Liver (tissue), 9 donors: ENCODE measurements around the gene MRPS18A. TPM values are rescaled to one million over a fixed set of nuclear protein-coding genes. Genes with fewer than 3 reads are reported as not detected.

ENCODE experiments used
- DNase-seq: peaks from one replicate; pipeline ENCODE4 v3.0.0-alpha.2; 2017; ENCODE audit warnings: low spot score
- H3K27ac ChIP-seq, 2 donors: one replicate each; pipeline ENCODE4 v1.7.0; 2013; ENCODE audit warnings: inconsistent platforms in 2 of 2, low read length in 2 of 2, control low read depth in 1 of 2, low read depth in 1 of 2, mild to moderate bottlenecking in 1 of 2
- H3K27me3 ChIP-seq, 4 donors: one replicate each; pipeline versions ENCODE4 v1.6.1 to v1.7.0; 2013; ENCODE audit warnings: low read length in 3 of 4, inconsistent platforms in 1 of 4, mild to moderate bottlenecking in 1 of 4, moderate library complexity in 1 of 4; ENCODE audit not compliant: control insufficient read depth in 4 of 4, insufficient read depth in 4 of 4
- H3K36me3 ChIP-seq, 4 donors: one replicate each; pipeline versions ENCODE4 v1.6.1 to v1.7.0; 2013; ENCODE audit warnings: low read length in 3 of 4, mild to moderate bottlenecking in 3 of 4, low read depth in 1 of 4, moderate library complexity in 1 of 4; ENCODE audit not compliant: control insufficient read depth in 4 of 4, insufficient read depth in 3 of 4
- H3K4me1 ChIP-seq, 4 donors: one replicate each; pipeline versions ENCODE4 v1.6.1 to v1.7.0; 2013; ENCODE audit warnings: low read length in 3 of 4, mild to moderate bottlenecking in 3 of 4, moderate library complexity in 1 of 4; ENCODE audit not compliant: control insufficient read depth in 4 of 4, insufficient read depth in 4 of 4
- H3K4me3 ChIP-seq, 3 donors: one replicate each; pipeline versions ENCODE4 v1.6.1 to v1.7.0; 2013; ENCODE audit warnings: low read length in 3 of 3, control low read depth in 1 of 3, low read depth in 1 of 3, mild to moderate bottlenecking in 1 of 3
- H3K9ac ChIP-seq, 2 donors: one replicate each; pipeline ENCODE4 v1.7.0; 2013; ENCODE audit warnings: low read length in 2 of 2, mild to moderate bottlenecking in 2 of 2, moderate library complexity in 2 of 2, control low read depth in 1 of 2, low read depth in 1 of 2
- H3K9me3 ChIP-seq, 4 donors: one replicate each; pipeline versions ENCODE4 v1.6.1 to v1.7.0; 2013; ENCODE audit warnings: low read length in 3 of 4; ENCODE audit not compliant: control insufficient read depth in 4 of 4
- EGR1 ChIP-seq, 2 donors: IDR thresholded peaks; 2 replicates each; pipeline ENCODE4 v1.6.1; 2016 to 2018; ENCODE audit warnings: antibody characterized with exemption in 2 of 2, low read depth in 2 of 2
- FOXA1 ChIP-seq: IDR thresholded peaks from 2 replicates; pipeline ENCODE4 v1.6.1; 2016; ENCODE audit warnings: antibody characterized with exemption
- FOXA2 ChIP-seq: IDR thresholded peaks from 2 replicates; pipeline ENCODE4 v1.6.1; 2016; ENCODE audit warnings: antibody characterized with exemption
- GABPA ChIP-seq, 2 donors: IDR thresholded peaks in 1 of 2; conservative IDR thresholded peaks in 1 of 2; 2 replicates each; pipeline ENCODE4 v1.6.1; 2016; ENCODE audit warnings: antibody characterized with exemption in 2 of 2, mild to moderate bottlenecking in 1 of 2, moderate library complexity in 1 of 2
- HNF4A ChIP-seq, 2 donors: conservative IDR thresholded peaks; 2 replicates each; pipeline ENCODE4 v1.6.1; 2016; ENCODE audit warnings: antibody characterized with exemption in 2 of 2, mild to moderate bottlenecking in 2 of 2
- HNF4G ChIP-seq: IDR thresholded peaks from 2 replicates; pipeline ENCODE4 v1.6.1; 2016; ENCODE audit warnings: antibody characterized with exemption
- JUND ChIP-seq, 2 donors: IDR thresholded peaks; 2 replicates each; pipeline ENCODE4 v1.6.1; 2016; ENCODE audit warnings: antibody characterized with exemption in 2 of 2
- RAD21 ChIP-seq, 2 donors: IDR thresholded peaks; 2 replicates each; pipeline ENCODE4 v1.6.1; 2016; ENCODE audit warnings: antibody characterized with exemption in 2 of 2, mild to moderate bottlenecking in 2 of 2
- RXRA ChIP-seq, 2 donors: IDR thresholded peaks; 2 replicates each; pipeline ENCODE4 v1.6.1; 2017 to 2018; ENCODE audit warnings: antibody characterized with exemption in 2 of 2, mild to moderate bottlenecking in 1 of 2
- YY1 ChIP-seq: IDR thresholded peaks from 2 replicates; pipeline ENCODE4 v1.6.1; 2016; ENCODE audit warnings: antibody characterized with exemption, mild to moderate bottlenecking
- WGBS: extraction: QIAGEN DNeasy Blood & Tissue Kit; methylation state at CpG from one replicate; pipeline ENCODE4 v1.1.7; 2013; 5-methylcytosine and 5-hydroxymethylcytosine counted together
- polyA plus RNA-seq, 2 donors: library from polyadenylated mRNA; stranded (reverse) in 1 of 2; unstranded in 1 of 2; fragments of 200-250 nt in 1 of 2; fragments of >200 nt in 1 of 2; fragmentation: Nextera tagmentation in 1 of 2; extraction: Ambion mirVana in 1 of 2; gene quantifications; one replicate each; pipeline versions ENCODE4 v1.2.1 to v1.2.3, GENCODE V29; 2013 to 2015
- total RNA-seq, 2 donors: library from RNA; depleted of rRNA; stranded (reverse); fragments of >200 nt; gene quantifications; one replicate each; pipeline ENCODE4 v1.2.3, GENCODE V29; 2014
- TF ChIP-seq, protein P1 (sequence below): IDR thresholded peaks from 2 replicates; pipeline ENCODE4 v1.6.1; 2016; ENCODE audit warnings: antibody characterized with exemption
- TF ChIP-seq, protein P2 (sequence below): fragments of 150-350 bp; IDR thresholded peaks from 2 replicates; pipeline ENCODE4 v1.5.1; 2017; ENCODE audit warnings: improper control_type of control experiment, low read depth, low read length; ENCODE audit not compliant: missing input control
- TF ChIP-seq, protein P3 (sequence below): IDR thresholded peaks from 2 replicates; pipeline ENCODE4 v1.6.1; 2016; ENCODE audit warnings: antibody characterized with exemption
- TF ChIP-seq, protein P4 (sequence below): IDR thresholded peaks from 2 replicates; pipeline ENCODE4 v1.6.1; 2016; ENCODE audit warnings: antibody characterized with exemption, mild to moderate bottlenecking
- TF ChIP-seq, protein P5 (sequence below): IDR thresholded peaks from 2 replicates; pipeline ENCODE4 v1.6.1; 2016; ENCODE audit warnings: antibody characterized with exemption
- donor health status: healthy.
- donor health status: healthy.
- donor health status: healthy.
- donor health status: healthy.
- donor health status: healthy.

The MRPS18A gene
- total and polyA plus RNA-seq, 4 donors, result 21.5 to 50.5 (median 35.0) TPM

DNA sequence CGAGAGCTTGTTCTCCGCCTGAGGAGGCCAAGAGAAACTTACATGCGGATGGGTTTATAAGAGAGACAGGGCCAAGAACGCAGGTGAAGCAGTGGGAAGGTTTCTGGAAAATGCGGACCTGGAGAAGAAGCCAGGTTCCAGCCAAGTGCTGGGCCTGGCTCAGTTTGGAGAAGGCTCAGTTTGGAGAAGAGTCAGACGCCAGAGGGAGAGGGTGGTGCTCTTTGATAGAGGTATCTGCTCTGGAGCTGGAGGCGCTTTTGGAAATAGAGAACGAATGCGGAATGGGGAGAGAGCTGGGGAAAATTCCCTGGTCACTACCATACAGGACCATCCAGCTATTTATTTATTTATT is 42.0 kb downstream of the MRPS18A start:
- no peak overlapping the region for H3K27ac ChIP-seq
- H3K9me3 ChIP-seq, result no peaks in the 10 kb centered on the region
- DNase-seq, result no peak
- no peak overlapping the region for H3K4me3 ChIP-seq
- H3K4me1 ChIP-seq, result peaks cover 0 to 3% (median 0%) of the 10 kb centered on the region in 4 donors
- H3K27me3 ChIP-seq, result no peaks in the 10 kb centered on the region
- H3K36me3 ChIP-seq, result peaks cover 0 to 14% (median 4%) of the 10 kb centered on the region in 4 donors
- no peak overlapping the region for H3K9ac ChIP-seq
- no peak for TF ChIP-seq JUND (IDR thresholded peaks at IDR 0.05)
- TF ChIP-seq, protein P1, sequence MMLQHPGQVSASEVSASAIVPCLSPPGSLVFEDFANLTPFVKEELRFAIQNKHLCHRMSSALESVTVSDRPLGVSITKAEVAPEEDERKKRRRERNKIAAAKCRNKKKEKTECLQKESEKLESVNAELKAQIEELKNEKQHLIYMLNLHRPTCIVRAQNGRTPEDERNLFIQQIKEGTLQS, result no peak
- TF ChIP-seq, protein P2, sequence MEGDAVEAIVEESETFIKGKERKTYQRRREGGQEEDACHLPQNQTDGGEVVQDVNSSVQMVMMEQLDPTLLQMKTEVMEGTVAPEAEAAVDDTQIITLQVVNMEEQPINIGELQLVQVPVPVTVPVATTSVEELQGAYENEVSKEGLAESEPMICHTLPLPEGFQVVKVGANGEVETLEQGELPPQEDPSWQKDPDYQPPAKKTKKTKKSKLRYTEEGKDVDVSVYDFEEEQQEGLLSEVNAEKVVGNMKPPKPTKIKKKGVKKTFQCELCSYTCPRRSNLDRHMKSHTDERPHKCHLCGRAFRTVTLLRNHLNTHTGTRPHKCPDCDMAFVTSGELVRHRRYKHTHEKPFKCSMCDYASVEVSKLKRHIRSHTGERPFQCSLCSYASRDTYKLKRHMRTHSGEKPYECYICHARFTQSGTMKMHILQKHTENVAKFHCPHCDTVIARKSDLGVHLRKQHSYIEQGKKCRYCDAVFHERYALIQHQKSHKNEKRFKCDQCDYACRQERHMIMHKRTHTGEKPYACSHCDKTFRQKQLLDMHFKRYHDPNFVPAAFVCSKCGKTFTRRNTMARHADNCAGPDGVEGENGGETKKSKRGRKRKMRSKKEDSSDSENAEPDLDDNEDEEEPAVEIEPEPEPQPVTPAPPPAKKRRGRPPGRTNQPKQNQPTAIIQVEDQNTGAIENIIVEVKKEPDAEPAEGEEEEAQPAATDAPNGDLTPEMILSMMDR, result no peak
- no peak for TF ChIP-seq FOXA1
- TF ChIP-seq RAD21 (IDR thresholded peaks at IDR 0.05), result no peak
- no peak for TF ChIP-seq FOXA2
- TF ChIP-seq, protein P3, sequence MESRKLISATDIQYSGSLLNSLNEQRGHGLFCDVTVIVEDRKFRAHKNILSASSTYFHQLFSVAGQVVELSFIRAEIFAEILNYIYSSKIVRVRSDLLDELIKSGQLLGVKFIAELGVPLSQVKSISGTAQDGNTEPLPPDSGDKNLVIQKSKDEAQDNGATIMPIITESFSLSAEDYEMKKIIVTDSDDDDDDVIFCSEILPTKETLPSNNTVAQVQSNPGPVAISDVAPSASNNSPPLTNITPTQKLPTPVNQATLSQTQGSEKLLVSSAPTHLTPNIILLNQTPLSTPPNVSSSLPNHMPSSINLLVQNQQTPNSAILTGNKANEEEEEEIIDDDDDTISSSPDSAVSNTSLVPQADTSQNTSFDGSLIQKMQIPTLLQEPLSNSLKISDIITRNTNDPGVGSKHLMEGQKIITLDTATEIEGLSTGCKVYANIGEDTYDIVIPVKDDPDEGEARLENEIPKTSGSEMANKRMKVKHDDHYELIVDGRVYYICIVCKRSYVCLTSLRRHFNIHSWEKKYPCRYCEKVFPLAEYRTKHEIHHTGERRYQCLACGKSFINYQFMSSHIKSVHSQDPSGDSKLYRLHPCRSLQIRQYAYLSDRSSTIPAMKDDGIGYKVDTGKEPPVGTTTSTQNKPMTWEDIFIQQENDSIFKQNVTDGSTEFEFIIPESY, result no peak
- no peak for TF ChIP-seq EGR1 (IDR thresholded peaks at IDR 0.05; ENCODE audit: low read depth in 2 of 2)
- TF ChIP-seq HNF4G, result no peak
- TF ChIP-seq, protein P4, sequence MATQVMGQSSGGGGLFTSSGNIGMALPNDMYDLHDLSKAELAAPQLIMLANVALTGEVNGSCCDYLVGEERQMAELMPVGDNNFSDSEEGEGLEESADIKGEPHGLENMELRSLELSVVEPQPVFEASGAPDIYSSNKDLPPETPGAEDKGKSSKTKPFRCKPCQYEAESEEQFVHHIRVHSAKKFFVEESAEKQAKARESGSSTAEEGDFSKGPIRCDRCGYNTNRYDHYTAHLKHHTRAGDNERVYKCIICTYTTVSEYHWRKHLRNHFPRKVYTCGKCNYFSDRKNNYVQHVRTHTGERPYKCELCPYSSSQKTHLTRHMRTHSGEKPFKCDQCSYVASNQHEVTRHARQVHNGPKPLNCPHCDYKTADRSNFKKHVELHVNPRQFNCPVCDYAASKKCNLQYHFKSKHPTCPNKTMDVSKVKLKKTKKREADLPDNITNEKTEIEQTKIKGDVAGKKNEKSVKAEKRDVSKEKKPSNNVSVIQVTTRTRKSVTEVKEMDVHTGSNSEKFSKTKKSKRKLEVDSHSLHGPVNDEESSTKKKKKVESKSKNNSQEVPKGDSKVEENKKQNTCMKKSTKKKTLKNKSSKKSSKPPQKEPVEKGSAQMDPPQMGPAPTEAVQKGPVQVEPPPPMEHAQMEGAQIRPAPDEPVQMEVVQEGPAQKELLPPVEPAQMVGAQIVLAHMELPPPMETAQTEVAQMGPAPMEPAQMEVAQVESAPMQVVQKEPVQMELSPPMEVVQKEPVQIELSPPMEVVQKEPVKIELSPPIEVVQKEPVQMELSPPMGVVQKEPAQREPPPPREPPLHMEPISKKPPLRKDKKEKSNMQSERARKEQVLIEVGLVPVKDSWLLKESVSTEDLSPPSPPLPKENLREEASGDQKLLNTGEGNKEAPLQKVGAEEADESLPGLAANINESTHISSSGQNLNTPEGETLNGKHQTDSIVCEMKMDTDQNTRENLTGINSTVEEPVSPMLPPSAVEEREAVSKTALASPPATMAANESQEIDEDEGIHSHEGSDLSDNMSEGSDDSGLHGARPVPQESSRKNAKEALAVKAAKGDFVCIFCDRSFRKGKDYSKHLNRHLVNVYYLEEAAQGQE, result no peak
- TF ChIP-seq HNF4A (conservative IDR thresholded peaks at IDR 0.05), result no peak
- TF ChIP-seq YY1, result no peak
- TF ChIP-seq GABPA (IDR thresholded peaks at IDR 0.05 in 1 of 2, conservative IDR thresholded peaks at IDR 0.05 in 1 of 2), result no peak
- TF ChIP-seq, protein P5, sequence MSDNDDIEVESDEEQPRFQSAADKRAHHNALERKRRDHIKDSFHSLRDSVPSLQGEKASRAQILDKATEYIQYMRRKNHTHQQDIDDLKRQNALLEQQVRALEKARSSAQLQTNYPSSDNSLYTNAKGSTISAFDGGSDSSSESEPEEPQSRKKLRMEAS, result no peak
- TF ChIP-seq RXRA (IDR thresholded peaks at IDR 0.05), result no peak
- WGBS, result 29% methylated on average over 9 of the region's 9 CpGs
